GM18526 (cell line): ENCODE data around the gene NSFL1C.

ENCODE experiments used
- POLR2A ChIP-seq: IDR thresholded peaks from 3 replicates; pipeline ENCODE4 v1.6.1; 2011; ENCODE audit not compliant: insufficient read length; ENCODE audit errors: extremely low read depth

NSFL1C gene

DNA sequence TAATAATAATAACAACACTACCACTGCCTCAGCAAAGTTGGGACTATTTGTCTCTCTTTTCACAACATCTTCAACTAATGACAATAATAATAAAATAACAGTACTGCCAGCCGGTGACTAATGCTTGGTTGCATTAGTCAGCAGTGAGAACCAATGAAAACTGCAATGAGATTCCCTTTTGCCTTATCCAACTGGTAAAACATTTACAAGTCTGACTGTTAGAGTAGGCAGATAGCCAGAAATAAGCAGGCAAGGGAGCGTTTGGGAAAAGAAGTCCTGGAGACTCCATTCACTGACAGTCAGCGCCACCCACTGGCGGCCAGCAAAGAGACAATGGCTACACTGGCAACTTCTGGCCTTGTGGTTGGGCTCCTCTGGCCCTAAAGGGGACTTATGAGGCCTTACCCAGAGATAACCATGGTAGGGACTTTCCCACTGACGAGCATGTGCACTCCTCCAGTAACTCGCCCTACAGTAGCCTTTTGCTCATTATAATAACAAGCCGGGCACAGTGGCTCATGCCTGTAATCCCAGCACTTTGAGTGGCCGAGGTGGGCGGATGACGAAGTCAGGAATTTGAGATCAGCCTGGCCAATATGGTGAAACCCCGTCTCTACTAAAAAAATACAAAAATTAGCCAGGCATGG, 3.4 kb upstream of the NSFL1C start:
- TF ChIP-seq POLR2A: no peak

DNA sequence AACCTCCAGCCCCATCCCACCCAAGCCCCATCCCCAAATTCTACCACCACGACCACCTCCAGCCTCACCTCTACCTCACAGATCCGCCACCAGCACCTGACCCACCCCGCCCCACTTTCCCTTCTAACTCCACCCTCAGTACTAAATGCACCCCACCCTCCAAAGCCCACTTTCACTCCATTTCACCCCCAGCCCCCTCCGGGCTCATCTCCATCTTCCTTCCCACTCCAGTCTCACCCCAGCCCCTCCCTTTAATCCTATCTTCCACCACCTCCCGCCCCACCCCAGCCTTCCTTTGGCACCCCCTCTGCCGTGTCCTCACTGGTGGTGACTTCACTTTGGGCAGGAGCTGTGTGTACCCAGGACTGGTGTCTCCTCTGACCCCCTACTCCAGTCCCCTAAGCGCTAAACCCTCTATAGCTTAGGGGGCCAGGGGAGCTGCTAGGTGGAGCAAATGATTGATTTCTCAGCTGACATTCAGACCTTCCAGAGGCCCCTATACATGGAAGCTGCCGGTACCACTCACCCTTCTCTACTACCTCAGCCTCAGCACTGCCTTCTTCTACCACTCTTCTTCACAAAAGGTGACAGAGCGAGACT, 2.8 kb upstream of the NSFL1C start:
- no peak for TF ChIP-seq POLR2A

DNA sequence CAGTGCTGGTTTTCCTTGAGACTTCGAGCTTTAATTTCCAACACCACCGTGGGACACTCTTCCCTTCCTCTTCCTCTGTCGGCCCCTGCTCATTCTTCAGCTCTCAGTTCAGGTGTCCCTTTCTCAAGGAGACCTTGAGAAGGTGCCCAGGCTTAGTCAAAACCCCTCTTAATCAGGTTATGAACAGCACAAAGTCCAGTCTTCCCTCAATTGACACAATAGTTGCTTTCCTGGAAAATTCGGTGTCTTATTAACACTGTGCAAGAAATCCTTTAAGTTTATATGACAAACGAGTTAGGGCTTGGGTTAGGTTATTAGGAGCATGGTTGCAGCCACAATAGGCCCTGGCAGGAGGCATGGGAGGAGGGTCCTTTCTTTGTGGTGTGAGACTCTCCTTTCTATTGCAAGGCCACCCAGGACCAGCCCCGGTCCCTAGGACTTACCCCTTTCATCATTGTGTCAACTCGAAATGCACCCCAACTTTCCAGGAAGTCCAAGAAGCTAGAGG, 1.5 kb upstream of the NSFL1C start:
- TF ChIP-seq POLR2A: no peak

DNA sequence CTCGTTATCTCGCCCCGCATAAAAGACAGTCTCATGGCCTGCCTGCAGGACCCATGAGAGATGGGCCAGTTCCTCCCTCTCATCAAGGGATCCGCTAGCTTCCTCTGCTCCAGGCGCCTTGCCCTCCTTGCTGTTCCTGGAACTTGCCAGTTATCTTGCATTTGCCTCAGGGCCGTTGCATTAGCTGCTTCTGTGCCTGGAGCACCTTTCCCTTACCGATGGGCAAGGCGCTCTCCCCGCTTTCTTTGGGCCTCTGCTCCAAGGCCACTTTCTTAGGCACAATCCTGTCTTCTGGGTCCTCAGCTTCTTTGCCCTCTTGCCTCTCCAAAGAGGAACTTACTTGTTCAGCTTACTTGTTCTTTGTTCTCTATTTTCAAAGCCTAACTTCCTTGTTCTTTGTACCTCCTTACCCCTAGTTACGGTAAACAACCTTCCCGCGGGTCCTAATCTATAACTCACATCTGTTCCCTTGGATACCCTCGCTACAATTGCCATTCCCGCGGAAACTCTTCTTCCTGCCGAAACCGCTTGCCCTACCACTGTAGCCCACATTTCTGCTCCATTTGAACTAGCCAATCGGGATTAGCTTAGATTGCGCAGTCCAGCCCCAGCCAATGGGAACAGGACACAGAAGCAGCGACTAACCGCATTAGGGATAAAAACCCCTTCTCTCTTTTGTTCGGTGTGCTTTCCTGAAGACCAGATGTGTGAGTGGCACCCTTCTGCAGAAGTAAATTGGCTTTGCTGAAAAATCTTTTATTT, 887 bp upstream of the NSFL1C start:
- no peak for TF ChIP-seq POLR2A

DNA sequence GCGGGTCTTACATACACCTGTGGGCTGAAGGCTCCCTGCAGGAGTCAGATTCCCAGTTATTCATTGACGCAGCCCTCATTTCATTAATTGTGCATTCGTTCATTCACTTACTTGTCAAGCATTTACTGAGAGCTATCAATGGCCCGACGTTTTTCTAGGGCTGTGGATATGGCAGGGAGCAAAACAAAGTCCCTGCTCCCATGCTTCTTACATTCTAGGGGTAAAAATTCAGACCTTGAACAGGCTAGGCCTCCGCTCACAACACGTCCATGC, 369 bp upstream of the NSFL1C start:
- TF ChIP-seq POLR2A: no peak

DNA sequence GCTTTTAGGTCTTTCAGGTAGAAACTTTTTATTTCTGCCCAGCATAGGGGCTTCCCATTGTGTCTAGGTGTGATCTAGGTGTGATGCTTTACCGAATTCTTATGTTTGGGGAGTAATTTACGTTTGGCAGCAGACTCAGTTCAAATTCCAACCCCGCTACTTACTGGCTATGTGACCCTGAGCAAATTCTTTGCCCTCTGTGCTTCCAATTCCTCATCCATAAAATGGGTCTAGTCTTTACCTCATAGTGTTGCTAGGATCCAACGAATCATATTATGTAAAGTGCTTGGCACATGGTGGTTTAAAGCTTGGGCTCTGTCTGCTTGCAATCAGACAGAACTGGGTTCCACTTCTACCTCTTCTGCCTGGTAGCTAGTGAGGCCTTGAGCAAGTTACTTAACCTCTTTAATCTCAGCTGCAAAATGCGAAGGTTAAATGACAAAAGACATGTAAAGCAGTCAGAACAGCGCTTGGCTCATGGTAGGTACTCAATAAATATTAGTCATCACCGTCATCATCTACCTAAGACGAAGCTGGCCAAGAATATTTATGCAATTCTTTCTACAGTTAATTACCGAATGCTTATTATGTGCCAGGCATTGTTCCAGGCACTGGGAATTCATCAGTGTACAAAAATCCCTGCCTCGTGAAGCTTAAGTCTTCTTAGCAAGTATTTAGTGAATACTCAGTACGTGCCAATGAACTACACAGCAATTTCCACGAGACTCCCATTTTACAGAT, 1.0 kb downstream of the NSFL1C start:
- TF ChIP-seq POLR2A: no peak

DNA sequence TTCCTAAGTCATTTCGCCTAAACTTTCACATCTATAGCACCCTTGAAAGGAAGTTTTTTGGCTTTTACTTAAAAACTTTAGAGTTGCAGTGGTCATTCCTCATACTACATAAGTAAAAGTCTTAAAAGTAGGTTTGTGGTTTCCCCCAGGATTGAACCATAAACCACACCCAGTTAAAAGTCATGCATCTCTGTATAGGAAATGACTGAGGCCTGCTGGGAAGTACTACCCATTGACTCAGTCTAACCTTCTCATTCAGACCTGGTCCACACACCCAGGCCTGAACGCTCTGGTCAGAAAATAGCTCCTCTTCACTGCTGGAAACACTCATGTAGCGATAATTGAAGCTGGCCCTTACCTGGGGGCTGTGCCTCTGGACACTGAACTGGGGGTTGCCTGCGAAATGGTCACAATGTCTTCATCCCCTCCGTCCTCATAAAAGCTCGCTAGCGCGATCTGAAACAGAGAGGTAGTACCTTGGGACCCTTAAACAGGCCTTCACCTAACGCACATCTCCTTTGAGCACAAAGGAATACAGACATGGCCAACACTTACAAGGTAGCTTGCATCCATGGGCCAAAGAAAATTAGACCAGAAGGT, 2.6 kb downstream of the NSFL1C start:
- no peak for TF ChIP-seq POLR2A

DNA sequence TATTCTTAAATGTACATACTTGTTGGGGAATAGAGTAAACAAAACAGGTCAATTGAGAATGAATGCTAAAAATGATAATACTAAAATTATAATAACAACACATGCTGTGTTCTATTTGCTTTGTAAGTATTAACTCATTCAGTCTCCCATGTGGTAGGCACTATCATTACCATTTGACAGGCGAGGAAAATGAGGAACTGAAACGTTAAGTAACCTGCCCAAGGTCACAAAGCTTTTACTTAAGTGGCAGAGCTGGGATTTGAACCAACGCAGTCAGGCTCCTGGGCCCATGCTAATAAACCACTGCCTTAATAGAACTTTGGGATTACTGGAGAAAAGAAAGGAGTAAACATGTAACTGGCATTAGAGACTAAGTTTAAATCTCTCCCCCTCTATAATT, 3.8 kb downstream of the NSFL1C start:
- TF ChIP-seq POLR2A: no peak

DNA sequence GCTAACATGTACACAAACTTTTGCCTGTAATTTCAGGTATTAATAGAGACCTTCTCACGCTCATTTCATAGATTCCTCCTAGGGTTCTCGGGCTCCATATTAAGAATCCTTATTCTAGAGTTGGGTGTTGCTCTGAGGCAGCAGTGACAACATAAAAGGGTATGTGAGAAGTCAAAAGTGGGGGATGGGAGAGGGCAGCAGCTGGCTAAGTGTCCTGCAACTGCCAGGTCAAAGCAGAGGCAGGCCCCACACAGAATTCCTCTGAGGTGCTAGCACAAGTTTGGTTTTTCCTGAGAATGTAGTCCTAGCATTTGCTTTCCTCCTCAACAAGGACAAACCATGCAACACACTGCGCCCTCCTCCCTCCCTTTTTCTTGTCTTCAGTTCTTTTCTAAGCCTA, 4.6 kb downstream of the NSFL1C start:
- no peak for TF ChIP-seq POLR2A

DNA sequence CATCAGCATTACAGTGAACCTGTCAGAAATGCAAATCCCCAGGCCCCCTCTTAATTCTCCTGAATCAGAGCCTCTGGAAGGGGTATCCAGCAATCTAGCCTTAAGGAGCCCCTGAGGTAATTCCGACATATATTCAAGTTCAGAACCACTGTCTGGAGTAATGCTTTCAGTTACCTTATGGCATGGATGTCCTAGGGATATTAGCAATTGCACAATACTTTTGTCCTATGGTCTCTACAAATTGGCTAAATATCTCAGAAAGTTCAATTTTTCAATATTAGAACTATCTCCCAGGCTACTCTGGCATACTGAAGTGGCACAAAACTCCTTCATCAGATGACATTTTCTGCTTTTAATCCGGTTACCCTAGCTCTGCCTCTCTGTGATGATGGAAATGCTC, 6.4 kb downstream of the NSFL1C start:
- no peak for TF ChIP-seq POLR2A

DNA sequence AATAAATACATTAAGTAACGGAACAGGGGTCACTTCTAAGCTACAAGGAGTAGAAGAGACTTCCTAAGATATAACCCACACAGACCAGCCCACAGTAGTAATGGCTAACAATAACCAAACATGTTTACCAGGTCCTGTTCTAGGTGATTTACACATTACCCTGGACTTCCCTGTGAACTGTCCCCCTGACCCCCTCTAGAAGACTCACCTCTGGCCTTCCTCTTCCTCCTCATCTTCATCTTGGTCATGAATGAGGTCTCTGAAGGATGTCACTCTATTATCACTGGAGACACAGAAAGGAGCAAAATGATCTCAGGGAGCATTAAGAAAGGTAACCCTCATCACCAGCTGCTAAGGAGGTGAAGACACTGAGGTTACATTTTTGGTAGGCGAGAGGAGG, 8.7 kb downstream of the NSFL1C start:
- no peak for TF ChIP-seq POLR2A

DNA sequence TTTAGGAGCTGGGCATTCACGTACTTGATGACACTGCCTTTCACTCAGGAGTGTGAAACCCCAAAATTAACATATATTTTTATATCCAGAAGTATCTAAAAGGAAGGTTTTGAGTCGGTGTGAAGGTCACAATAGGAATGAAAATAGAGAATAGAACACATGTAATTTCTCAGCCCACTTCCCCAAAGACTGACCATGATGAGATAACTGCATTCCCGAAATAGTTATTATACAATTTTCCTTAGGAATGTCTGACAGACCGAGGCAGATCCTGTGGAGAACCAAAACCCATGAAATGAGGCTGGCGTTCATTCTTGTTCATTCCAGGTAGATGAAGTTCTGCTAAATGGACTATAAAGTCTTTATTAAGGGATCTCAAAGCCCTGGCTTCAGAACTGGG, 10.3 kb downstream of the NSFL1C start:
- no peak for TF ChIP-seq POLR2A

DNA sequence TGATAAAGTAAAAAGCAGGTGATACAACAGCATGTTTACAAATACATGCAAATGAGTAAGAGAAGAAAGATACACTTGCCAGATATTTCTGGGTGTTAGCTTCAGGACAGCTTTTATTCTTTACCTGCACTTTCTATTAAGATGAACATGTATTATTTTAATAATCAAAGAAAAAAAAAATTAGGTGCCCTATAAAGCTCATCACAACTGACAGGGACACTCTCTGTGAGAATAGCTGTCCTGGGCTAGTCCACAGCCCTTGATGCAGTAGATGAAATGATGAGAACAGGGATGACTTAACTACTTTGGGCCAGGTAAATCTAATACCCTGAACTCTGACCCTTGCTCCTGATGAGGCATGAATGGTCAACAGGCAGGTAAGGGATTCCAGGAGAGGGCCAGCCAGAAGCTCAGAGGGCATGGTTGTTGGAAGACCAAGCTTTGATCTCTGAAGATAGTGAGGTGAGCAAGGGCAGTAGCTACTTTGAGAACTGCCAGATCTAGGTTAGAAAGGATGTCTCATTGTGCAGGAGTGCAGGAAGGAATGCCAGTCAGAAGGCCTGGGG, 15.6 kb downstream of the NSFL1C start:
- TF ChIP-seq POLR2A: no peak

DNA sequence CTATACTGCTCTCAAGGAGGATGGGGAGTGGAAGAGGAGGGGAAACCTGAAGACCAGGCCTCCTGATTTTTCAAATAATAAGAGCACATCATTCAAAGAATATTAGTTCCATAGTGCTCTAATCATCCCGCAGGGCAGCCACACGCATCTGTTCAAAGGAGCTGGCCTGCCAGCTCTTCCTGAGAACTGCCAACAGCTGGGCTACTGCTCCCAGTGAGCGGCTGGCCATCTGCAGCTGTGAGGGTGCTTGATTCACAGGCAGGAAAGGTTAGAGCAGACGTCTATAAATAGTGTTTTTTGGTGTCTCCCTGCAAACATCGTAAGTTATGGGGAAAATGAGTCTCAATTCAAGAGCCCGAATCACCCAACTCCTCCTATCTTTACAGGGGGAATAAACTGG, 17.3 kb downstream of the NSFL1C start:
- no peak for TF ChIP-seq POLR2A

DNA sequence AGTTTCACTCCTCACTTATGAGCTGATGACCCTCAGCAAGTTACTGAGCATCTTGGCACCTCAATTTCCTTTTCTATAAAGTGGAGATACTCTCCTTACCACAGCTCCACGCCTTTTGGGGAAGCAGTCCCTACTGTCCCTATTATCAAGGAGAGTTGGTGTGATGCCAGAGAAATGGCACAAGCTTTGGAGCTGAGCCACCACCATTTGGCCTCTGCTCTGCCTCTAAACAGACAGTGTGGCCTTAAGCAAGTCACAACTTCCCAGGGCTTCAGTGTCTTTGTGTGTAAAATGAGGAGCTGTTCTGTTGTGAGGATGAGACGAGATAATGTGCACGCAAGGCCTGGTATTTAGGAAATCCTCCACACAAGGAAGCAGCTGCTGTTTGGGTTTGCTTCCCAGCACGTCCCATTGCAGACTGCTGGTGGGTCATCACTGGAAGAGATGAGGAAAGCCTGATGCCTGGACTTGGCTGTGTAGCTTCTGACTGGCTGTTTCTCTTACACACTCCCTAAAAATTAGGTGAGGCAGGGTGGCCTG, 18.5 kb downstream of the NSFL1C start:
- no peak for TF ChIP-seq POLR2A
